Measurements from ENCODE around the gene LBHD2.

- TF ChIP-seq POLR2AphosphoS5 (IDR thresholded peaks at IDR 0.05; ENCODE audit: borderline replicate concordance, low read depth, low read length), result no peak
- TF ChIP-seq EZH2 (IDR thresholded peaks at IDR 0.05), result no peak
Observed at GRCh38 chr14:103057028-103057371, 27.0 kb upstream of the LBHD2 start.
